Measurements from ENCODE around the gene EIF2D.
"Not testable (repeated sequence)": the region's sequence is repeated elsewhere in the genome, so short reads cannot be mapped to it uniquely, and the experiment has no call there.

The EIF2D gene

DNA sequence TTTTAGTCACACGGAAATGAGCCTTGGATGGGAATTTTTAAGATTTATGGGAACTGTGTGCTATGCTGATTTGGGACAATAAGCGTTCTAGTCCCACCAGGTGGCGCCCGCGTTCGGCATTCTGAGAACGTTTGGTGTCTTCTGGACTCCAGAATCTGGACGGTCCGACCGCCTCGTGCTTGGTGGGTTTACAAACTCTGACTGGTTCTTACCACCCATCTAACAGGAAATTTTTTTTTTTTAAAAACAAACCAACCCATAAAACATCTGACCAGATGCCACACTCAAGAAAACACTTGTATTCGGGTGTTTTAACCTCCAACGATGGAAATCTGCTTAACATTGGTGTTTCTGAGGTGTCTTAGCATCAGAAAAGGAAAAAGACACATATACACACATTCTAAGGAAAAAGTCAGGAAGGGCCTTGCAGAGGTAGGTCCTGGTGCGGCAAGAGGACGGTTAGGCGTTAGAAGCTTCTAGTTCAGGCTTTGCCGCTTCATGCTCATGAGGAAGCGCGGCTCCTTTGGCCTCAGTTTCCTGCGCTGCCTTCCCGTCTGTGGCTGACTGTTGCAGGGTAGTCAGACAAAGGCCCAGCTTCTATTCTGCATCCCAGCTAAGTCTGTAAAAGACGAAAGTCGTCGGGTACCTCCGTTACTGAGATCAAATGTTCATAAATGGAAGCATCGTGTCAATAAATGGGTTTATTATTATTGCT lies 22.3 kb upstream of the EIF2D start:
- Mint-ChIP-seq H3K27ac (peak overlapping the region; percentile 38), H3K36me3 (ENCODE audit: low read depth) (peaks cover 9% of the 10 kb centered on the region), H3K9me3 (no peaks in the 10 kb centered on the region), H3K27me3 (ENCODE audit: low read depth, poor library complexity) (no peaks in the 10 kb centered on the region), H3K4me1 (peaks cover 49% of the 10 kb centered on the region), H3K4me3 (peak overlapping the region; percentile 92)
- DNase-seq, result peak; percentile 92
- TF ChIP-seq, protein P1, sequence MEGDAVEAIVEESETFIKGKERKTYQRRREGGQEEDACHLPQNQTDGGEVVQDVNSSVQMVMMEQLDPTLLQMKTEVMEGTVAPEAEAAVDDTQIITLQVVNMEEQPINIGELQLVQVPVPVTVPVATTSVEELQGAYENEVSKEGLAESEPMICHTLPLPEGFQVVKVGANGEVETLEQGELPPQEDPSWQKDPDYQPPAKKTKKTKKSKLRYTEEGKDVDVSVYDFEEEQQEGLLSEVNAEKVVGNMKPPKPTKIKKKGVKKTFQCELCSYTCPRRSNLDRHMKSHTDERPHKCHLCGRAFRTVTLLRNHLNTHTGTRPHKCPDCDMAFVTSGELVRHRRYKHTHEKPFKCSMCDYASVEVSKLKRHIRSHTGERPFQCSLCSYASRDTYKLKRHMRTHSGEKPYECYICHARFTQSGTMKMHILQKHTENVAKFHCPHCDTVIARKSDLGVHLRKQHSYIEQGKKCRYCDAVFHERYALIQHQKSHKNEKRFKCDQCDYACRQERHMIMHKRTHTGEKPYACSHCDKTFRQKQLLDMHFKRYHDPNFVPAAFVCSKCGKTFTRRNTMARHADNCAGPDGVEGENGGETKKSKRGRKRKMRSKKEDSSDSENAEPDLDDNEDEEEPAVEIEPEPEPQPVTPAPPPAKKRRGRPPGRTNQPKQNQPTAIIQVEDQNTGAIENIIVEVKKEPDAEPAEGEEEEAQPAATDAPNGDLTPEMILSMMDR (IDR thresholded peaks at IDR 0.05), result peak; percentile 86

DNA sequence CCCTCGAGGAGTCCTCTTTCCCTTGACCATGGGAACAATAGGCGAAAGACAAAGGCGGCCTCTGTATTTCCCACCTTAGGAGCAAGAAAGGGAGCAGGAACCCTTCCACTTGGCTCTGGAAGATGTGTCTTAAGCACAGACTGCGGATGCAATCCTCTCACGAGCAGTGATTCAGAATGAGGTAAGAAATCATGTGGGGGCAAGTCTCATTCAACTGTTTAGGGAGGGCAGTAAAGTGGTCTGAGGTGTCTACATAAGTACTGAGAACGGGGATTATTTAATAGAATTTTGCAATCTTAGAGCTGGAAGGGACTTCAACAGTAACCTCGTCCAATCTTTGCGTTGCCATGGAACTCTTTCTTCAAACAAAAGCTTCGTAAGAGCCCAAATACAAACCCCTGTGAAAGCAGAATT lies 21.4 kb upstream of the EIF2D start:
- TF ChIP-seq, protein P1 (IDR thresholded peaks at IDR 0.05), result no peak
- peaks cover 6% of the 10 kb centered on the region for H3K27me3 Mint-ChIP-seq (ENCODE audit: low read depth, poor library complexity)
- H3K4me1 Mint-ChIP-seq, result peaks cover 49% of the 10 kb centered on the region
- DNase-seq, result no peak
- H3K27ac Mint-ChIP-seq, result no peak overlapping the region
- peak overlapping the region; percentile 0 for H3K4me3 Mint-ChIP-seq
- no peaks in the 10 kb centered on the region for H3K9me3 Mint-ChIP-seq
- peaks cover under 1% of the 10 kb centered on the region for H3K36me3 Mint-ChIP-seq (ENCODE audit: low read depth)

DNA sequence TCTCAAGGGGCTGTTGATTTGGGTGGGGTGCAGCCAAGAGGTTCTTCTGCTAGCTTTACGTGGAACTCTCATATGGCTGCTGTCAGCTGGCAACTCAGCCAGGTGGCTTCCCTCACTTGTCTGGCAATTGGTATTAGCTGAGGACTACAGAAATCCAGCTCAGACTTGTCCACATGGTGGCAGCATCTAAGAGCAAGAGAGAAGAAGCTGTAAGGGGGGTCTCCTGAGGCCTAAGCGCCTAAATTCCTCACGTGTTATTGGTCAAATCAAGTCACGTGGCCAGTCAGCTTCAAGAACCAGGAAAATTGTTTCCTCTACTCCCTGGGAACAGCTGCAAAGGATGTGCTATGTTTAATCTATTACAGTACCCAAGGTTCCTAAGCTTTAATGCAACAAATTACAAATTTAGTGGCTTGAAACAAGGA lies 18.8 kb upstream of the EIF2D start:
- peaks cover 11% of the 10 kb centered on the region for H3K27me3 Mint-ChIP-seq (ENCODE audit: low read depth, poor library complexity)
- TF ChIP-seq, protein P1 (IDR thresholded peaks at IDR 0.05), result no peak

DNA sequence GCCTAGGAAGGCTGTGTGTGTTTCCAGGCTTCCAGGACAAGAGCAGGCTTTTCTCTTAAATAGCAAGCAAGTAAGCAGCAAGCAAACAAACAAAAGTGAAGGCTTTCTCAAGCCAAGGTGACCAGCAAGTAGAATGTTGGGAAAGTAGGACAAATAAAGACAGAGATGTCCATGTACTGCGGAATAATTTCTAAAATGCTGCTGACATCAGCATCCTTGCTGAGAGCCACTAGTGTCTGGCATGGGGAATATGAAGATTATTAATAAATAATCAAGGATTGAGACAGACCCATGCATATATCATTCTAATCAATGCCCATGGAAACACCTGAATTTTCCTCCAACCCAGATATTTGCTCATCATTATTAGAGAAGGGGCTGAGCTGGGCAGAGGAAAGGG lies 16.7 kb upstream of the EIF2D start:
- H3K4me1 Mint-ChIP-seq, result peaks cover 16% of the 10 kb centered on the region

More for the DNA sequence above, 18.8 kb upstream of the EIF2D start:
- peak; percentile 39 for DNase-seq
- Mint-ChIP-seq H3K9me3 (peaks cover 5% of the 10 kb centered on the region), H3K36me3 (ENCODE audit: low read depth) (no peaks in the 10 kb centered on the region), H3K4me3 (no peak overlapping the region), H3K27ac (no peak overlapping the region), H3K4me1 (peaks cover 31% of the 10 kb centered on the region)

DNA sequence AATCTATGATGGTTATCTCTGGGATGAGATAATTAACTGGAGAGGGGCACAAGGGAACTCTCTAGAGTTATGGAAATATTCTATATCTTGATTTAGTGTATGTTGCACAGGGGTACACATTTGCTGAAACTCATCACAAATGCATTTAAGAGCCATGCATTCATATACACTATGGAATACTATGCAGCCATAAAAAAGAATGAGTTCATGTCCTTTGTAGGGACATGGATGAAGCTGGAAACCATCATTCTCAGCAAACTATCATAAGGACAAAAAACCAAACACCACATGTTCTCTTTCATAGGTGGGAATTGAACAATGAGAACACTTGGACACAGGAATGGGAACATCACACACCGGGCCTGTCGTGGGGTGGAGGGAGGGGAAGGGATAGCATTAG lies 14.1 kb upstream of the EIF2D start:
- peaks cover 11% of the 10 kb centered on the region for H3K9me3 Mint-ChIP-seq
- H3K4me1 Mint-ChIP-seq; DNase-seq; H3K27ac Mint-ChIP-seq; H3K36me3 Mint-ChIP-seq (ENCODE audit: low read depth); H3K4me3 Mint-ChIP-seq: not testable (repeated sequence)
- peaks cover 29% of the 10 kb centered on the region for H3K27me3 Mint-ChIP-seq (ENCODE audit: low read depth, poor library complexity)

More for the DNA sequence above, 16.7 kb upstream of the EIF2D start:
- DNase-seq, result no peak
- peaks cover 19% of the 10 kb centered on the region for H3K27me3 Mint-ChIP-seq (ENCODE audit: low read depth, poor library complexity)
- peaks cover 11% of the 10 kb centered on the region for H3K9me3 Mint-ChIP-seq
- no peak overlapping the region for H3K4me3 Mint-ChIP-seq
- TF ChIP-seq, protein P1 (IDR thresholded peaks at IDR 0.05), result no peak
- H3K36me3 Mint-ChIP-seq (ENCODE audit: low read depth), result no peaks in the 10 kb centered on the region
- no peak overlapping the region for H3K27ac Mint-ChIP-seq

DNA sequence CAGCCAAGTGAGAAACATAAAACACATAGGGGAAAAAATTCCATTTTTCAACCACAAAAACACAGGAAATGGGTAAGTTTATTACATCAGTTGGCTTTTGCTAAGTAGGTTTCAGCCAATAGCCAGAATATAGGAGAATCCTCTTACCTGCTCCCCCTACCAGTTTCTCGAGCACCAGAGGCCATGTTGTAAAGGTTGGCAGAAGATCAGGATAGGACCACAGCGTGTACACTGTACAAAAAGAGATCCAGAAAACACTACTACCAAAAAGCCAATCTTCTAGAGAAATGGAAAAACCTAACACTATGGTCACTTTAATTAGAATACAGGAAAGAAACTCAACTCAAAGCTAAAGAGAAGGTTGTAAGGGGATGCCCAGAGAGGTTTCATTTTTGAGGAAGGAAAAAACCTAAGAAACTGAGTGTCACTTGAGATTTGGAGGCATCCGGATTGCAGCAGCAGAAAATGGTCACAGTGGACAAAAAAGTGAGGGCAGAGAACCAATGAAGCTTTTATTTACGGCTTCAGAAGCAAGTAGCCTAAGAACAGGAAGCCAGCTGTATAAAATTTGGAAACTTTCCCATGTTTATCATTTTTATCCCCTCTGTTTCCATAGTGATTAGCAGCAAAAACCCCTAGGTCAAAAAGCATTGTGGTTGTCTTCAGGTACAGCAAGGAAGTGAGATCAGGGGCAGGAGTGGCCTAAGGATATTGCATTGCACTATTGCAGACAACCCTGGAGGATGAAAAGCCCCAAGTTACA lies 2.9 kb downstream of the EIF2D start:
- Mint-ChIP-seq H3K27me3 (ENCODE audit: low read depth, poor library complexity) (peaks cover 3% of the 10 kb centered on the region), H3K27ac (peak overlapping the region; percentile 54), H3K4me3 (peak overlapping the region; percentile 40), H3K9me3 (no peaks in the 10 kb centered on the region), H3K36me3 (ENCODE audit: low read depth) (peaks cover 17% of the 10 kb centered on the region), H3K4me1 (peaks cover 16% of the 10 kb centered on the region)
- no peak for DNase-seq
- TF ChIP-seq, protein P1 (IDR thresholded peaks at IDR 0.05), result no peak
